ENCODE results near the gene PTPN2. TPM values are rescaled to one million over a fixed set of nuclear protein-coding genes. Genes with fewer than 3 reads are reported as not detected.

The PTPN2 gene
- total RNA-seq, 2 experiments from 2014 or later, result 54.9 to 69.7 TPM

GRCh38 chr18:12895626-12896025 is 11.6 kb upstream of the PTPN2 start:
- no peak overlapping the region for H3K27ac ChIP-seq (ENCODE audit: low read depth, low read length, poor library complexity, severe bottlenecking)
- POLR2A ChIA-PET, result interaction anchor here (0.6 kb wide), 1 partner anchor 67 kb away, joined by 3 read pairs; no protein-coding TSS in a partner anchor
- intact Hi-C loops (cut with micrococcal nuclease; ENCODE audit: unreplicated experiment), result no loop called here
- BruUV-seq (replicated peaks), result no TSS peak
- CTCF ChIA-PET (ENCODE audit: unreplicated experiment), result no interaction called here
- no peak overlapping the region for H3K4me3 ChIP-seq (ENCODE audit: low read depth, low read length, poor library complexity, severe bottlenecking)
- H3K4me1 ChIP-seq (ENCODE audit: insufficient read depth, low read length, poor library complexity, severe bottlenecking), result no peaks in the 10 kb centered on the region
- no peak for DNase-seq (ENCODE audit: low spot score)
- H3K36me3 ChIP-seq (ENCODE audit: insufficient read depth, low read length), result no peaks in the 10 kb centered on the region
- no peaks in the 10 kb centered on the region for H3K79me2 ChIP-seq (ENCODE audit: insufficient read depth, low read depth, low read length)
- H4K20me1 ChIP-seq (ENCODE audit: insufficient read depth, low read length), result no peaks in the 10 kb centered on the region
- no peaks in the 10 kb centered on the region for H3K9me3 ChIP-seq (ENCODE audit: low read length)
- no peak for TF ChIP-seq EZH2phosphoT487 (IDR thresholded peaks at IDR 0.05; ENCODE audit: borderline replicate concordance, low read depth, low read length)
- no peak for TF ChIP-seq CTCF (conservative IDR thresholded peaks at IDR 0.05; ENCODE audit: low read length)
- no peak overlapping the region for H3K4me2 ChIP-seq (ENCODE audit: low read length)
- no peak overlapping the region for H2AFZ ChIP-seq (ENCODE audit: low read length)
- H3K9me2 ChIP-seq (ENCODE audit: insufficient read depth, low read length), result no peaks in the 10 kb centered on the region

DNA sequence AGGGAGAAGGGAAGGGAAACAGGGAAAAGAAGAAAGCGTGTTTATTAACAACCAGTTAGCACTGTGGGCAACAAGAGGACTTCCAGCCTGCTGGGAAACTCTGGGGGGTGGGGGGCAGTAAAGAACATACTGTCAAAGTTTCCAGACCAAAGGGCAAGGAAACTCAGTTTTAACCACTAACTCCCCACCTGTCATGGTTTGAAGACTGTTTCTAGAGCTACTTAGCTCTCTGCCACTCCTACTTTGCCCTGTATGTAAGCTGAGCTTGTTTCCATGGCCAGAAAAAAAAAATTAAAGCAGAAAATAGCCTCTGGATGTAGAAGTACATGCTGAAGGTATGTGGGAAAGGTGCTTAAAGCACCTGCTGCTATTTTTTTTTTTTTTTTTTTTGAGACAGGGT is 11.0 kb upstream of the PTPN2 start:
- Histone ChIP-seq H4K20me1 (ENCODE audit: insufficient read depth, low read length) (no peaks in the 10 kb centered on the region), H2AFZ (ENCODE audit: low read length) (no peak overlapping the region), H3K79me2 (ENCODE audit: insufficient read depth, low read depth, low read length) (no peaks in the 10 kb centered on the region), H3K4me2 (ENCODE audit: low read length) (no peak overlapping the region), H3K9me3 (ENCODE audit: low read length) (no peaks in the 10 kb centered on the region), H3K9me2 (ENCODE audit: insufficient read depth, low read length) (no peaks in the 10 kb centered on the region), H3K4me1 (ENCODE audit: insufficient read depth, low read length, poor library complexity, severe bottlenecking) (no peaks in the 10 kb centered on the region), H3K27ac (ENCODE audit: low read depth, low read length, poor library complexity, severe bottlenecking) (no peak overlapping the region), H3K36me3 (ENCODE audit: insufficient read depth, low read length) (no peaks in the 10 kb centered on the region), H3K4me3 (ENCODE audit: low read depth, low read length, poor library complexity, severe bottlenecking) (no peak overlapping the region)
- no peak for DNase-seq (ENCODE audit: low spot score)
- no TSS peak for BruUV-seq (replicated peaks)
- ChIA-PET POLR2A (interaction anchor here (0.6 kb wide), 2 partner anchors 12 to 68 kb away, joined by 3 read pairs; no protein-coding TSS in a partner anchor), CTCF (ENCODE audit: unreplicated experiment) (no interaction called here)
- intact Hi-C loops (cut with micrococcal nuclease; ENCODE audit: unreplicated experiment), result no loop called here
- TF ChIP-seq CTCF (conservative IDR thresholded peaks at IDR 0.05; ENCODE audit: low read length) (no peak), EZH2phosphoT487 (IDR thresholded peaks at IDR 0.05; ENCODE audit: borderline replicate concordance, low read depth, low read length) (no peak)

DNA sequence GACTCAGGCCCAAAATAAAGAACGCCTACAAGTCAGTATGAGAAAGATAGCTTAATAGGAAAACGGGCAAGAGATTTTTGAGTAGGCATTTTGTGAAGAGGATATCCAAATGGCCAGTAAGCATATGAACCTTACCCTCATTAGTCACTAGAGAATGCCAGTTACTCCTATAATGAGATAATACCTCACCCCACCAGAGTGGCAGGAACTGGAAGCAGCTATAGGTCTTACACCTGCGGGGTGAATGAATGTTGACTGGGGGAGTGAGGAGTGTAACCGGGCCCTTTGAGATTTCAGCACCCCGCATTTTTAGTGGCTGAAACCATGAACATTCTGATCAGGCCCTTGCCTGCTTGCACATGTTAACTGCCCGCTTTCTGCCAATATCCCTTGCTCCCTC is 7.5 kb upstream of the PTPN2 start:
- ChIA-PET POLR2A (interaction anchor here (1.1 to 2.0 kb wide), 2 partner anchors 12 to 144 kb away, joined by 3 to 7 read pairs; no protein-coding TSS in a partner anchor), CTCF (ENCODE audit: unreplicated experiment) (interaction anchor here (0.6 to 0.9 kb wide), 2 partner anchors 52 to 209 kb away, joined by 3 read pairs; no protein-coding TSS in a partner anchor)
- Histone ChIP-seq H3K4me3 (ENCODE audit: low read depth, low read length, poor library complexity, severe bottlenecking) (no peak overlapping the region), H3K4me2 (ENCODE audit: low read length) (no peak overlapping the region), H3K79me2 (ENCODE audit: insufficient read depth, low read depth, low read length) (no peaks in the 10 kb centered on the region), H4K20me1 (ENCODE audit: insufficient read depth, low read length) (no peaks in the 10 kb centered on the region), H2AFZ (ENCODE audit: low read length) (no peak overlapping the region), H3K4me1 (ENCODE audit: insufficient read depth, low read length, poor library complexity, severe bottlenecking) (peaks cover 2% of the 10 kb centered on the region), H3K36me3 (ENCODE audit: insufficient read depth, low read length) (no peaks in the 10 kb centered on the region; the same call in 1 of the 2 replicates), H3K9me2 (ENCODE audit: insufficient read depth, low read length) (no peaks in the 10 kb centered on the region), H3K27ac (ENCODE audit: low read depth, low read length, poor library complexity, severe bottlenecking) (no peak overlapping the region), H3K9me3 (ENCODE audit: low read length) (no peaks in the 10 kb centered on the region)
- intact Hi-C loops (cut with micrococcal nuclease; ENCODE audit: unreplicated experiment), result loop anchor here (5.0 kb wide), 1 partner anchor 41 kb away; no protein-coding TSS in a partner anchor
- no TSS peak for BruUV-seq (replicated peaks)
- no peak for DNase-seq (ENCODE audit: low spot score)
- no peak for TF ChIP-seq CTCF (conservative IDR thresholded peaks at IDR 0.05; ENCODE audit: low read length)
- no peak for TF ChIP-seq EZH2phosphoT487 (IDR thresholded peaks at IDR 0.05; ENCODE audit: borderline replicate concordance, low read depth, low read length)
